Ishikawa (cell line): ENCODE measurements around the gene ABTB2.

ENCODE experiments used
- CEBPB ChIP-seq: IDR thresholded peaks from 2 replicates; pipeline ENCODE4 v1.6.1; 2012
- CREB1 ChIP-seq: IDR thresholded peaks from 2 replicates; pipeline ENCODE4 v1.6.1; 2012; ENCODE audit warnings: low read depth
- EGR1 ChIP-seq: IDR thresholded peaks from 2 replicates; pipeline ENCODE4 v1.6.1; 2012
- EP300 ChIP-seq: IDR thresholded peaks from 2 replicates; pipeline ENCODE4 v1.6.1; 2012; ENCODE audit warnings: borderline replicate concordance
- FOXM1 ChIP-seq: IDR thresholded peaks from 2 replicates; pipeline ENCODE4 v1.6.1; 2012; ENCODE audit warnings: low read depth, borderline replicate concordance
- NFIC ChIP-seq: IDR thresholded peaks from 2 replicates; pipeline ENCODE4 v1.6.1; 2012
- RAD21 ChIP-seq: IDR thresholded peaks from 2 replicates; pipeline ENCODE4 v1.6.1; 2012; ENCODE audit warnings: low read depth
- TAF1 ChIP-seq: IDR thresholded peaks from 2 replicates; pipeline ENCODE4 v1.6.1; 2012; ENCODE audit warnings: low read depth, mild to moderate bottlenecking
- TCF12 ChIP-seq: IDR thresholded peaks from 2 replicates; pipeline ENCODE4 v1.6.1; 2012; ENCODE audit warnings: low read depth
- TEAD4 ChIP-seq: IDR thresholded peaks from 2 replicates; pipeline ENCODE4 v1.6.1; 2012
- YY1 ChIP-seq: IDR thresholded peaks from 2 replicates; pipeline ENCODE4 v1.6.1; 2012; ENCODE audit warnings: low read depth
- ZBTB7A ChIP-seq: IDR thresholded peaks from 2 replicates; pipeline ENCODE4 v1.6.1; 2012; ENCODE audit warnings: low read depth
- TF ChIP-seq, protein P1 (sequence below): IDR thresholded peaks from 2 replicates; pipeline ENCODE4 v1.6.1; 2012
- TF ChIP-seq, protein P2 (sequence below): IDR thresholded peaks from 2 replicates; pipeline ENCODE4 v1.6.1; 2012
- TF ChIP-seq, protein P3 (sequence below): IDR thresholded peaks from 2 replicates; pipeline ENCODE4 v1.6.1; 2012; ENCODE audit warnings: low read depth, mild to moderate bottlenecking

The ABTB2 gene

DNA sequence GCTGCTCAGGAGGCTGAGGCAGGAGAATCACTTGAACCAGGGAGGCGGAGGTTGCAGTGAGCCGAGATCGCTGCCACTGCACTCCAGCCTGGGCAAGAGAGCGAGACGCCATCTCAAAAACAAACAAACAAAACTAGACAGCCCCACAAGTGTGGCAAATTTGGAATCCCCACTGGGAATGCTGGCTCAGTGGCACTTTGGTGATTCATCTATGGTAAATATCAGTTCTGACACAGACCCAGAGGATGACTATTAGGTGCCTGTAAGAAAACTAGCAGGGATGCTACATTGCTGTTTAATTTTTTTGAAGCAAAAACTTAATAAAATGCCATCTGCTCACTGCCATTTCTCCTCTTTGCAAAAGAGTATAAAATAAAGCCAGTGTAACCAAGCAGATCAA lies 144.4 kb downstream of the ABTB2 start:
- TF ChIP-seq TEAD4 = no peak

DNA sequence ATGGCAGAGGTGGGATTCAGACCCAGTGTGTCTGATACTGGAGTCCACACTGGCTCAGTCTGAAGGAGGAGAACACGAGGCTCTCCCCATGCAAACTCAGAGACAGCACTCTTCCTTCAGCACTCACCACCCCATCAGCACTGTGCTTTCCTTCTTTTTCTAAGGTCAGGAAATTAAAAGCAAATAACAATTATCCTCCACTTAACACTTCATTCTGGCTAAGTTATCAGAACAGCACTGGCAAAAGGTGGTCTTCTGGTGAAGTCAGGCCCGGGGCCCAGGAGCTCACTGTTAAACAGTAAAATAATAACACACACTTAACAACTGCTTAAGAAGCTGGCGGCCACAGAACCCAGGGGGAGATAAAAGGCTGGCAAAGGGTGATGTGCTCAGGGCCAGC lies 145.2 kb downstream of the ABTB2 start:
- TF ChIP-seq FOXM1 (no peak), NFIC (no peak), EGR1 (no peak), RAD21 (no peak)

DNA sequence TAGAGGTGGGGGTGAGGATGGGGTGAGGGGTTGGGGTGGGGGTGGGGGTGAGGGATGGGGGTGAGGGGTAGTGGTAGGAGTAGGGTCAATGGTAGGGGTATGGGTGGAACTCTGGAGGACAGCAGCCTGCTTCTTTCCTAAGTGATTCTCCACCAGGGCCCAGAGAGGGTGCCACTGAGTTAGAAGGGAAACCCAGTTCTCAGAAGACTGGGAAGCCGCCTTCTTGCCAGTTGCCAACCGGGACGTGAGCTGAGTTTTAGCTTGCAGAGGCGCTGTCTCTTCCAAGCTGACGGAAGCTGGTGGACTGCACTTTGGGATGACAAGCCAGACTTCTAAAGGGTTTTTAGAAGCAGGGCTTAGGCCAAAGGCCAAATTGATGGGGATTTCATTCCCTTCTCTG lies 148.0 kb downstream of the ABTB2 start:
- TF ChIP-seq, protein P1, sequence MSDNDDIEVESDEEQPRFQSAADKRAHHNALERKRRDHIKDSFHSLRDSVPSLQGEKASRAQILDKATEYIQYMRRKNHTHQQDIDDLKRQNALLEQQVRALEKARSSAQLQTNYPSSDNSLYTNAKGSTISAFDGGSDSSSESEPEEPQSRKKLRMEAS = no peak
- TF ChIP-seq, protein P2, sequence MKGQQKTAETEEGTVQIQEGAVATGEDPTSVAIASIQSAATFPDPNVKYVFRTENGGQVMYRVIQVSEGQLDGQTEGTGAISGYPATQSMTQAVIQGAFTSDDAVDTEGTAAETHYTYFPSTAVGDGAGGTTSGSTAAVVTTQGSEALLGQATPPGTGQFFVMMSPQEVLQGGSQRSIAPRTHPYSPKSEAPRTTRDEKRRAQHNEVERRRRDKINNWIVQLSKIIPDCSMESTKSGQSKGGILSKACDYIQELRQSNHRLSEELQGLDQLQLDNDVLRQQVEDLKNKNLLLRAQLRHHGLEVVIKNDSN = no peak
- TF ChIP-seq TEAD4 (no peak), YY1 (no peak), EGR1 (no peak), TCF12 (no peak), EP300 (no peak), FOXM1 (no peak), CEBPB (no peak), NFIC (no peak), ZBTB7A (no peak), RAD21 (no peak), CREB1 (no peak), TAF1 (no peak)
- TF ChIP-seq, protein P3, sequence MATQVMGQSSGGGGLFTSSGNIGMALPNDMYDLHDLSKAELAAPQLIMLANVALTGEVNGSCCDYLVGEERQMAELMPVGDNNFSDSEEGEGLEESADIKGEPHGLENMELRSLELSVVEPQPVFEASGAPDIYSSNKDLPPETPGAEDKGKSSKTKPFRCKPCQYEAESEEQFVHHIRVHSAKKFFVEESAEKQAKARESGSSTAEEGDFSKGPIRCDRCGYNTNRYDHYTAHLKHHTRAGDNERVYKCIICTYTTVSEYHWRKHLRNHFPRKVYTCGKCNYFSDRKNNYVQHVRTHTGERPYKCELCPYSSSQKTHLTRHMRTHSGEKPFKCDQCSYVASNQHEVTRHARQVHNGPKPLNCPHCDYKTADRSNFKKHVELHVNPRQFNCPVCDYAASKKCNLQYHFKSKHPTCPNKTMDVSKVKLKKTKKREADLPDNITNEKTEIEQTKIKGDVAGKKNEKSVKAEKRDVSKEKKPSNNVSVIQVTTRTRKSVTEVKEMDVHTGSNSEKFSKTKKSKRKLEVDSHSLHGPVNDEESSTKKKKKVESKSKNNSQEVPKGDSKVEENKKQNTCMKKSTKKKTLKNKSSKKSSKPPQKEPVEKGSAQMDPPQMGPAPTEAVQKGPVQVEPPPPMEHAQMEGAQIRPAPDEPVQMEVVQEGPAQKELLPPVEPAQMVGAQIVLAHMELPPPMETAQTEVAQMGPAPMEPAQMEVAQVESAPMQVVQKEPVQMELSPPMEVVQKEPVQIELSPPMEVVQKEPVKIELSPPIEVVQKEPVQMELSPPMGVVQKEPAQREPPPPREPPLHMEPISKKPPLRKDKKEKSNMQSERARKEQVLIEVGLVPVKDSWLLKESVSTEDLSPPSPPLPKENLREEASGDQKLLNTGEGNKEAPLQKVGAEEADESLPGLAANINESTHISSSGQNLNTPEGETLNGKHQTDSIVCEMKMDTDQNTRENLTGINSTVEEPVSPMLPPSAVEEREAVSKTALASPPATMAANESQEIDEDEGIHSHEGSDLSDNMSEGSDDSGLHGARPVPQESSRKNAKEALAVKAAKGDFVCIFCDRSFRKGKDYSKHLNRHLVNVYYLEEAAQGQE = no peak

DNA sequence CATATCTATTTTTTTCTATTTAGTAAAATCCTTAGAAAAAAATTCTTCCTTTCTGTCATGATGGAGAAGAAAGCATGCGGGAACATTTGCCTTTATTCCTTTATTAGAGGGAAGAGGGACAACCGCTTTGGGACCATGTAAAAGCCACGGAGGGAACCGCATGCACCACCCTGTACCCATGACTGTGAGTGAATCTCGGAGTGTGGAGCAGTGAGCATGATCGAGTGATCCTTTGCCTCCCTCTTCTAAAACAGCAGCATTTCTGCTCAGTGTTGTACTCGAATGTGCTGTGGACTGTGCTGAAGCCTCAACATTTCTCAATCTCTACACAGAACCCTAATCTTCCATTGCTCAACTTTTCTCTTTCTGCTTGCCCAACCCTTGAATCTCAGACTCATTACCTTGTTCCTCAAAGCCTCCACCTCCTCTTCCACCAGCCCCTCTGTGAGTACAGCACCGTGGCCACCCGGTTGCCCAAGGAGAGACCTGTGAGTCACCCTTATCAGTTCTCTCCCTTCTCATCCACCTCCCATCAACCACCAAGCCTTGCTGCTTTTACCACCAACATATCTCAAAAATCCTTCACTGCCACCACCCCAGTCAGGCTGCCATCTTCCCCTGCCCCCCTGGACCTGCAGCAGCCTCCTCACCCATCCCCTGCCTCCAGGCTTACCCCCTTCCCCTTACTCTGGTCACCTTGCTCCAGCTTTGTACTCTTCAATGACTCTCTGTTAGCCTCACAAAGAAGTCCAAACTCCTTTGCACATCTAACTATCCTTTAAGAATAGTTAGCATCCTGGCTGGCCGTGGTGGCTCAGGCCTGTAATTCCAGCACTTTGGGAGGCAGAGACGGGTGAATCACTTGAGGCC lies 149.3 kb downstream of the ABTB2 start:
- TF ChIP-seq, protein P2 = no peak
- TF ChIP-seq CREB1 = no peak

DNA sequence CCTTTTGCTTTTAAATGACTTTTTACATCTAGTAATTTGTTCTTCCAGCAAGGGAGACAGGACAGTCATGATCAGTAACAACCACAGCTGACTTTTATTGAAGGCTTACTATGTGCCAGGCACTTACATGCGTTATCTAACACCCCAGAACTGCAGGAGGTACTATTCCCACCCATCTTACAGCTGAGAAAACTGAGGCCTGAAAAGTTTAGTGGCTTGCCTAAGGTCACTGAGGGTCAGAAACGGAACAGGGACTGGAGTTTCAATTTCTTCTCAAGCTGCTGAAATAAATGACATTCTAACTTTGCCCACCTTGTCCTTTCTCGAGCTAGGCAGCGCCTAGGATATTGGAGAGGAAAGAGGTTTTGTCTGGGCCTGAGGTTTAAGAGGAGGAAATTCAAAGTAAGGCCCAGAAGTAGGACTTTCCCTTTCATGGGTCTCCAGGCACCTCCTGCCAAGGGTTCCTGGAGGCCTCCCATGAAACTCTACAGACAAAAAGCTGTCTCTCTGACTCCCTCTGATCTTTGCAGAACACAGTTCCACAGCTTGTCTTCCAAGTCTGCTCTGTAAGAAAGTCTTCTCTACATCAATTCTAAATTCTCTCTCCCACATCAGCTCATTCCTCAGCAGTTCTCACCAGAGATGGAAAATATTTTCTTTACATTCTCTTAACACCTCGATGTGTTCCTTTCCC lies 150.2 kb downstream of the ABTB2 start:
- TF ChIP-seq ZBTB7A = no peak
- TF ChIP-seq EP300 = no peak
- TF ChIP-seq TCF12 = no peak
- no peak for TF ChIP-seq TAF1
- no peak for TF ChIP-seq EGR1
- TF ChIP-seq, protein P3 = no peak
- TF ChIP-seq, protein P2 = no peak
- no peak for TF ChIP-seq CREB1
- TF ChIP-seq FOXM1 = no peak
- no peak for TF ChIP-seq NFIC
- no peak for TF ChIP-seq CEBPB
- TF ChIP-seq RAD21 = no peak
- no peak for TF ChIP-seq TEAD4
- no peak for TF ChIP-seq YY1
- TF ChIP-seq, protein P1 = no peak
